HFF-Myc (cell line): ENCODE results near the gene LMX1B.

Source experiments
- DNase-seq: peaks from one replicate; pipeline ENCODE4 v3.0.0-alpha.2; 2011; ENCODE audit warnings: low read depth; ENCODE audit errors: extremely low read depth
- H3K4me3 ChIP-seq: replicated peaks from 2 replicates; pipeline ENCODE4 v1.5.1; 2011; ENCODE audit warnings: low read depth, mild to moderate bottlenecking, control low read depth, low read length
- CTCF ChIP-seq: IDR thresholded peaks from 2 replicates; pipeline ENCODE4 v1.5.1; 2012; ENCODE audit warnings: mild to moderate bottlenecking, low read depth, low read length, control low read depth; ENCODE audit errors: missing control alignments

LMX1B gene

GRCh38 chr9:126588491-126589168 lies 25.1 kb upstream of the LMX1B start:
- no peak for DNase-seq
- no peak overlapping the region for H3K4me3 ChIP-seq
- TF ChIP-seq CTCF, result no peak

- DNase-seq, result no peak
- no peak overlapping the region for H3K4me3 ChIP-seq
- TF ChIP-seq CTCF, result no peak
Observed at GRCh38 chr9:126589349-126589748, 24.4 kb upstream of the LMX1B start.

GRCh38 chr9:126591083-126591482 lies 22.6 kb upstream of the LMX1B start:
- no peak for DNase-seq
- no peak for TF ChIP-seq CTCF
- no peak overlapping the region for H3K4me3 ChIP-seq

- no peak for DNase-seq
- TF ChIP-seq CTCF, result no peak
- H3K4me3 ChIP-seq, result no peak overlapping the region
Observed at GRCh38 chr9:126591922-126592321, 21.8 kb upstream of the LMX1B start.

- no peak overlapping the region for H3K4me3 ChIP-seq
- TF ChIP-seq CTCF, result no peak
- DNase-seq, result no peak
Observed at GRCh38 chr9:126592461-126592860, 21.3 kb upstream of the LMX1B start.

GRCh38 chr9:126595982-126596381 lies 17.7 kb upstream of the LMX1B start:
- DNase-seq, result no peak
- TF ChIP-seq CTCF, result no peak
- no peak overlapping the region for H3K4me3 ChIP-seq
